ENCODE results near the gene FER1L5.
A peak's percentile ranks its signal among the peaks of the same experiment; 100 is the strongest.
"Not testable (repeated sequence)": the region's sequence is repeated elsewhere in the genome, so short reads cannot be mapped to it uniquely, and the experiment has no call there.

The FER1L5 gene

DNA sequence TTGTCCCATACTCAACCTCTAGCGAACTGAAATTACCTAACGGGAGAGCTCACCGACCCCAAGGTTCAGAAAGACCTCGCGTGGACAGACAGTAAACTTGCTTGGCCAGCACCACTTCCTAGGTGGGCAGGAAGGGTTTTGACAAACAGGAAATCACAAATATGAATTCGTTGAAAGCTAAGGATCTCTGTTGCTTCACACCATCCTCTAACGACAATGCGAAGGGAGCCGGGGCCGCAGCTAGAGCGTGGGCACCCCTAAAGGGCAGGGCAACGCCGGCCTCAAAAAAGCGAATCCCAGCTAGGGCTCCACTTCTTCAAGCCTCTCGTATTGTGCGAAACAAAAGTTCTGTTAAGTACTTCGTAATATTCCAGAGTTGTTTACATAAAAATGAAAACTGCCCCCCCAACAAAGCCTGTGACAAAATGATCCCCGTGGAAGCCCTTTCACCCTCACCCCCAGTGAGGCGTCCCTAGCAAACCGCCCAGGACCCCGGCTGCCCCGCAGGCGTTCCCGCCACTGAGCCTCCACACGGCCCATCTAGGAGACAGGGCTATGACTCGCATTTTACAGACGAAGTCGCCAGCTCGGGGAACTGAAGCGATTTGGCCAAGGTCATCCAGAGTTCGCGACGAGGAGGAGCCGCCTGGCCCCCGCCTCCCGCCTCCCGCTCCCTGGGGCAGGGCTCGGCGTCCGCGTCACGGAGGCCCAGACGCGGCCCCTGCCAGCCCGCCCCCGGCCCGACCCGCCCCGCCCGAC lies 5.0 kb upstream of the FER1L5 start:
- DNase-seq = peak; percentile 35

DNA sequence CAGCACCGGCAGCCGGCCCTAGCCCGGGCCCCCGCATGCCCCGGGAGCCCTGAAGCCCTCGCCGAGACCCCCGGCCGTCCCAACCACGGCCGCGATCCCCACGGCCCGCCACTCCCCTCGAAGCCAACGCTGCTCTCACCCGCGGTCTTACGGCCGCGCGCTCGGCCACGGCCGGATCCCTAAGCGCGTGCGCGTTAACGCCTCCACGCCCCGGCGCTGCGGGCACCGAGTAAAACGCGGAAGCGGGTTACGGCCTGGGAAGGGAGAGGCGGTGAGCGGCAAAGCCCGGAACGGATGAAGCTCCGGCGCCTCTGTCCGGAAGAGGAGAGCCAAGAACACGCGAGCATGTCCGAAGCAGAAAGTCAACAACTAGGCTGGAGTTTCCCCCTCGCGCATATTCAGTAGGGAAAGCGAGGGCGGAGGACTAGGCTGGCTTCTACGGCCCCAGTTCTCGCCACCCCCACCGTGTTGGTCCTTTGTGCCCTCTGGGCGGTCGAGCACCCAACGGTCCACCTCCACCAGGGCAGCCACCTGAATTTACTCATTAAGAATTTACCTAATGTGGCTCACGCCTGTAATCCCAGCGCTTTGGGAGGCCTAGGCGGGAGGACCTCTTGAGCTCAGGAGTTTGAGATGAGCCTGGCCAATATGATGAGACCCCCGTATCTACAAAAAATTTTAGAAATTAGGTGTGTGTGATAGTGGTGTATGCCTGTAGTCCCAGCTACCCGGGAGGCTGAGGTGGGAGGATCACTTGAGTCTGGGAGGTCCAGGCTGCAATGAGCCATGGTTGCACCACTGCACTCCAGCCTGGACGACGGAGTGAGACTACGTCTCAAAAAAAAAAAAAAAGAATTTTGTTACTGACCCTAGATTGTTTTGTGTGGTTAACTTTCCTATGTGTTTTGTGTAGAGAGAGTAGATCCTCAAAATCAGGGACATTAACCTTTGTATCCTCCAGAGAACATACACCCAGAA lies 4.1 kb upstream of the FER1L5 start, which contains the start of gene KANSL3:
TSS of gene KANSL3 (minus strand) at position 169 of the 978 bp plus-strand sequence. CDS start 1,177 bp downstream, outside the sequence.
- DNase-seq = peak; percentile 59

DNA sequence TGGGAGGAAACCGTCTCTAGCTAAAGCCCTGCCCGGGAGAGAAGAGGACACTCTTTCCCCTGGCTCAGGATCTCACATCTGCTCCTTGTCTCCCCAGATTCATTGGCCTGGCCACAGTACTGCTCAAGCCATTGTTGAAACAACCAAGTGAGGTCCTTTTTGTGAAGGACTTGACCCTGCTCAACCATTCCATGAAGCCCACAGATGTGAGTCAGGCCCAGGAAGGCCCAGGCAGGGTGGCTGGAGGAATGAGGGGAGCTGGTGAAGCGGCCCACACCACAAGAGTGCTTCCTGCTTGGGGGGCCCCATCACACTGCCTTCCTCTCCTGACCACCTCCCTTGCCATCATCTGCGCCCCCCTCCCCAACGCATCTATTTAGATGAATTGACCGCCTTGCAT lies 5.1 kb downstream of the FER1L5 start:
- DNase-seq = no peak

DNA sequence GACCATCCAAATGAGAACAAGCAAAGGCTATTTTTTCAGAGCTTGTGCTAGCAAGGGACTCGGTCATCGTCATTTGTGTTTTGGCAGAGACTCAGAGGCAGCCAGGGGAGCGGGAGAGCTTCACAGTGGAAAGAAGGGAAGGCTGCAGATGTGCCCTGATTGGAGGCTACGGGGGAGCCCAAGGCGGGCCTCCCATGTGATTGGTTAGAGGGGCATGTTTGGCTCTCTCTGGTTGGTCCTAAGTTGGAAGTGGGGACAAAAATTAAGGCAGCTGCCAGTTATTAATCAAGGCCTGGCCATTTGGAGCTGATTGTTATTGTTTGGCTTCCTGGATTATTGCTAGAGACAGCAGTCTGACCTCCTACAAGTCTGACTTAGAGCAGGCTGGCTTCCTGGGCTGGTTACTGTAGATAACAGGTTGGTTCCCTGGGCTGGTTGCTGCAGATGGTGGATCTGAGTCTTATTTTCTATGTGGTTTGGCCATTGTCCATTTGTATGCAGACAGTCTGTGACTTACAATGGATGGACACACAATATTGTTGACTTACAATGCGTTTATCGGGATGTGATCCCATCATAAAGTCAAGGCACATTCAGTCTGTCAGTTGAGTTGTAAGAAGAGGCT lies 5.9 kb downstream of the FER1L5 start:
- DNase-seq = no peak

DNA sequence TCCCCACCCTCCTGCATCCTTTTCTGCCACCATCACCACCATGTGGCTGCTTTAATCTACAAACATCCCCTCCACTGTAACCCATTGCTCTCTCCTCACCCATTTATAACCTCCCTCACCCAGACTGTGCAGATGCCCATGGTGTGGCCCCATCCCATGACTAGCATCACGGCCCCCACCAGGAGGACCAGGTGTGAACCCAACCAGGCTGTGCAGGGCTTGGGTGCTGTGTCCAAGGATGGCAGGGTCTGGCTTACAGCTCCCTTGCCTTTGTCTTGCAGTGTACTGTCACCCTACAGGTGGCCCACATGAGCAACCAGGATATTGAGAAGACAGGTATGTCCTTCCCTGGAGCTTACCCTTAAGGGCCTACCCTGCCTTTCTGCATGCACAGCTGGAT lies 6.8 kb downstream of the FER1L5 start:
- DNase-seq = no peak

DNA sequence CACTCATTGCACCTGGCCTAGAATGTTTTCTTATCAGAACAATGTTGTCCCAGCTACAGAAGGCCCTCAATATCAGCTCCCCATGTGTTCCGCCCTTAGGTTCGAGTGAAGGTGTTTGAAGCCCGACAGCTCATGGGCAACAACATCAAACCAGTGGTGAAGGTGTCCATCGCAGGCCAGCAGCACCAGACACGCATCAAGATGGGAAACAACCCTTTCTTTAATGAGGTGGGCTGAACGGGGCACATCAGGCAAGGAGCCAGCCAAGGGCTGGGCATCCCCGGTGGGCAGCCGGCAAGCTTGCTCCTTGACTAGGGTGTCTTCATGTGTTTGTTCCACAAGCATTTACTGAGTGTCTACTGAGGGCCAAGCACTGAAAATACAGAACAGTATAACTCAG lies 9.2 kb downstream of the FER1L5 start:
- no peak for DNase-seq

DNA sequence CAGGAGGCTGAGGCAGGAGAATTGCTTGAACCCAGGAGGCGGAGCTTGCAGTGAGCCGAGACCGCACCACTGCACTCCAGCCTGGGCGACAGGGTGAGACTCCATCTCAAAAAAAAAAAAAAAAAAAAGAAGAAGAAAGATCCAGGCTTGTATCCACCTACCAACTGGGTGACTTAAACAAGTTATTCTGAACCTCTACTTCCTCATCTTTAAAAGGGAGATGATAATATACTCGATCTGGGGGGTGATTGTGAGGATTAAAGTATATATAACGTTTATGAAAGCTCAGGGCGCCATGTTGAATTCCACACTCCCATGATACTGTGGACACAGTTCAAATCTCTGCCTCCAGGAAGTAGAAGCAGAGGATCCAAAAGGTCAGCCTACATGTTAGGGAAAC lies 12.2 kb downstream of the FER1L5 start:
- not testable (repeated sequence) for DNase-seq

DNA sequence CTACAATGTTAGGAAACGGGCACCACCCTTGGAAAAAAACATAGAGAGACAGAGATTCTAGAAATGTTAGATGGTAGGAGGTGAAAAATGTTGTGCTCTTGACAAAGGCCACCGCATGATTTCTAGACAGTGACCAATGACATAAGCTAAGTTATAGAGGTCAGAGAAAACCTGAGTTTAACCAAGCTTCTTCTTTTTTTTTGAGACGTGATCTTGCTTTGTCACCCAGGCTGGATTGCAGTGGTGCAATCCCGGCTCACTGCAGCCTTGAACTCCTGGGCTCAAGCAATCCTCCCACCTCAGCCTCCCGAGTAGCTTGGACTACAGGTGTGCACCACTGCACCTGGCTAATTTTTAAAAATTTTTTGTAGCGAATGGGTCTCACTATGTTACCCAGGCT lies 13.0 kb downstream of the FER1L5 start:
- DNase-seq = no peak

DNA sequence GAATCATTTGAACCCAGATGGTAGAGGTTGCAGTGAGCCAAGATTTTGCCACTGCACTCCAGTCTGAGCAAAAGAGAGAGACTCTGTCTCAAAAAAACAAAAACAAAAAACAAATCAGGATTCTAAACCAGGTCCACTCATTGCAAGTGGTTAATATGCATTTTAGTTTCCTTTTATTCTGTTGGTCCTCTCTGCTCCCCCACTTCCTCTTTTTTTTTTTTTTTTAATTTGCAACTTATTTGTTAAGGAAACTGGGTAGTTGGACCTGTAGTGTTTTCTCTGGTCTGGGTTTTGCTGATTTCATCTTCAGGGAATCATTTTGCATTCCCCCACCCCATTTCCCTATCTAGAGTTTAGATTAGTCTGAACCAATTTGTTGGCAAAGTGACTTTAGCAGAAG lies 14.0 kb downstream of the FER1L5 start:
- DNase-seq = no peak

DNA sequence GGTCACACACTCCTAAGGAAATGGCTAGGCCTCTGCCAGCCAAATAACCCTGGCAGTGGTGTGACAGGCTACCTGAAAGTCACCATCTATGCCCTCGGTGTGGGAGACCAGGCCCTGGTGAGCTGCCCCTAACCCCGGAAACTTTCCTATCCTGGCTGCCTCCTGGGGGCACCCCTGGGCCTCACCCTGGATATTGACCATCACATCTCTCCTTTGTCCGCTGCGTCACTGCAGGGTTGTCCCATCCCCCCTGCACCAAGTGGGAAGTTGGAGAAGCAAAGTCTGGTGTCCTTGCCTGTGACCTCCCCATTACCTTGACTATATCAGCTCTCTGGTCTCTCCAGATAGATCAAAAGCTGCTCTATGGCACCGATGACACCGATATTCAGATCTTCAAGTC lies 18.8 kb downstream of the FER1L5 start:
- DNase-seq = no peak

DNA sequence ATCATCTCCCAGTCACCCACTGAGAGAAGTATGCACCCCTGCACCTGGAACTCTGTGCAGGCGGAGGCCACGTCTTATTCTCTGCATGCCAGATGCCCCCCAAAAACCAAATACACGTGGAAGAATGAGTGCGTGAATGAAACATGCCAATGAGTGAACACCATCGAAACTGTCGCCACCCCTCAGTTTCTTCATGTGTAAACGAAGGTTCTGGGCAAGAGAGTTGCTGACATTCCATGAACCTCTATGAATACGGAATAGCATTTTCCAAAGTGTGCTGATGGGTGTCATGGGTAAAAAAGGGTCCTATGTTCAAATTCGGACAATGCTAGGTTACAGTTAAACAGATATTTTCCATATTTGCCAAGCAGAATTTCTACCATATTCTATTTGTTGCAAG lies 19.8 kb downstream of the FER1L5 start:
- DNase-seq = no peak

DNA sequence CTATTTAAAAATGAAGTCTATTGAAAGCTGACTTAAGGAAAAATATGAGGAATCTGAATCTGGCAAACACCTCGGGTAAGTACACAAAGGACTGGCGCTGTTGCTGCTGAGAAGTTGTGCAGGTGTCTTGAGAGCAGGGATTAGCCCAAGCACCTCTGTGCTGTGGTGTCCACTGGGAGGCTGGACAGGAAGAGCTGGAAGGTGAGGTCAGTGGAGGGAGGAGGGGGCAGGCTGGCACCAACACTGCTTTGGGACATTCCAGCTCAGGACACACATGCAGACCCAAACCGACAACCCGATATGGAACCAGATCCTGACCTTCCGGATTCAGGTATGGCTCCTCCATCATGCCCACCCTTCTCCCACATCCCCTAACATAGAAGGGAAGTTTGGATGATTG lies 20.6 kb downstream of the FER1L5 start:
- no peak for DNase-seq

DNA sequence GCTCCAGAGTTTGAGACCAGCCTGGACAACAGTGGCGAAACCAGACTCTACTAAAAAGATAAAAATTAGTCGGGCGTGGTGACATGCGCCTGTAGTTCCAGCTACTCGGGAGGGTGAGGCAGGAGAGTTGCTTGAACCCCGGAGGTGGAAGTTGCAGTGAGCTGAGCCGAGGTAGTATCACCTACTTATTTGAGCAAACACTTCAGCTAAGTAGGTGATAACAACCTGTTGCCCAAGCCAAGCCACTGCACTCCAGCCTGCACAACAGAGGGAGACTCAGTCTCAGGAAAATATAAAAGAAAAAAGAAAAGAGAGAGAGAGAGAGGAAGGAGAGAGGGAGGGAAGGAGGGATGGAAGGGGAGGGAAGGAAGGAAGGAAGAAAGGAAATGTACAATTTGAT lies 21.3 kb downstream of the FER1L5 start:
- no peak for DNase-seq

DNA sequence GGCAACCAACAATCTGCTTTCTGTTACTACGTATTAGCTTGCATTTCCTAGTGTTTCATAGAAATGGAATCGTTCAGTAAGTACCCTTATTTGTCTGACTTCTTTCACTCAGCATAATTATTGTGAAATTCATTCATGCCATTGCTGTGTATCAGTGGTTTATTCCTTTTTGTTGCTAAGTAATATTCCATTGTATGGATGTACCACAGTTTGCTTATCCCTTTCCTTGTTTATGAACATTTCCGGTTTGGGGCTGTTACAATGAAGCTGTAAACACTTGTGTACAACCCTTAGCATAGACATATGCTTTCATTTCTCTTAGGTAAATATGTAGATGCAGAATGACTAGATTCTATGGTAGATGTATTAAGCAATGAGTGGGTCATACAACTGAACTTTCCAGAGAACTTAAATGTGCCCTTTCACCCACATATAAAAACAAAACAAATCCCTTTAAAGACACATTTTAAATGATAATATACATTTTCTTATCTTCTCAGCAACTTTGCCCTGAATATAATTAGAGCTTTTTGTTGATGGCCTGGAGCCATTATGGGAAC lies 21.9 kb downstream of the FER1L5 start:
- DNase-seq = no peak

DNA sequence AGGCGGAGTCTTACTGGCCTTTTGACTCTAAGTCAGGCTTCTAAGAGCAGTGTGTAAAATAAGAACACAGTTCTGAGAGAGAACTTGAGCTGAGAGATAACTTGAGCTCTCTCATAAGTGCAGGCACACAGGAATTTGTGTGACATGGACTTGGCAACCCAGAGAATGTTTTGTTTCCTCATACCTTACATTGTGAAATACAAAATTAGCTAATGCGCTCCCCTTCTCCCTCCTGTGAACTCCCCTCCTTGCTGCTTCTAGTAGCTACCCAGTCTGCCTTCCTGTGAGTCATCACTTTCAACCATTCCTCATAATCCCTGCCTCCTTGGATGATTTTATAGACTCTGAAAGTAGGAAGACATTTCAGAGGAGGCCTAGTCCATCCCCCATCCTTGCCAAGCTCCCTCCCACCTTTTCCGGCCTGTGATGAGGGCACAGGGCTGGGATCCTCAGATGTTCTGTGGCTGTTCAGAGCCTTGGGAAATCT lies 22.6 kb downstream of the FER1L5 start:
- DNase-seq = no peak

DNA sequence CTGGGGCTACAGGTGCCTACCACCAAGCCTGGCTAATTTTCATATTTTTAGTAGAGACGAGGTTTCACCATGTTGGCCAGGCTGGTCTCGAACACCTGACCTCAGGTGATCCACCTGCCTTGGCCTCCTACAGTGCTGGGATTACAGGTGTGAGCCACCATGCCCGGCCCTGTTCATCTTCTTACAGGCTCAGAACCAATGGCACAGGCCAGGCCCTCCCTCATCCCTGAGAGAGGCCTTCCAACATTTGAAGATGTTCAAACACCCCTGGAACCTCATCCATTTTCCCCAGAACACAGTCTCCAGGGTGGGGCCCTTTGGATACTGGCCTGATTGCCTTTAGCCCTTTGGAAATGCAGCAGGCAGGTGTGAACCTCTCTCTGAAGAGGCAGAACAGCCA lies 23.2 kb downstream of the FER1L5 start:
- not testable (repeated sequence) for DNase-seq

DNA sequence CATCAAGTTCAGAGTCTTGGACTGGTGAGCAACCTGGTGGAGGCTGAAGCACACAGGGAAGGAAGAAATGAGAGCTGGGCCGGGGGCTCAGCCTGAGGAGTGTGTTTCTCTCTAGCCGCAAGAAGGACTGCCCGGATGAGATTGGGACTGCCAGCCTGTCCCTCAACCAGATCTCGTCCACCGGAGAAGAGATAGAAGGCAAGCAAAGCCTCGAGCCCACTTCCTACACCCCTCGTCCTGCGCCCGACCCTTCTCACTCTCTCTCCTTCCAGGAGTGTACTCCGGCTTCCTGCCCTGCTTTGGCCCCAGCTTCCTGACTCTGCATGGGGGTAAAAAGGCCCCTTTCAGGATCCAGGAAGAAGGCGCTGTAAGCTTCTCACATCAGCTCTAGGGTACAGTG lies 26.2 kb downstream of the FER1L5 start:
- DNase-seq = no peak

DNA sequence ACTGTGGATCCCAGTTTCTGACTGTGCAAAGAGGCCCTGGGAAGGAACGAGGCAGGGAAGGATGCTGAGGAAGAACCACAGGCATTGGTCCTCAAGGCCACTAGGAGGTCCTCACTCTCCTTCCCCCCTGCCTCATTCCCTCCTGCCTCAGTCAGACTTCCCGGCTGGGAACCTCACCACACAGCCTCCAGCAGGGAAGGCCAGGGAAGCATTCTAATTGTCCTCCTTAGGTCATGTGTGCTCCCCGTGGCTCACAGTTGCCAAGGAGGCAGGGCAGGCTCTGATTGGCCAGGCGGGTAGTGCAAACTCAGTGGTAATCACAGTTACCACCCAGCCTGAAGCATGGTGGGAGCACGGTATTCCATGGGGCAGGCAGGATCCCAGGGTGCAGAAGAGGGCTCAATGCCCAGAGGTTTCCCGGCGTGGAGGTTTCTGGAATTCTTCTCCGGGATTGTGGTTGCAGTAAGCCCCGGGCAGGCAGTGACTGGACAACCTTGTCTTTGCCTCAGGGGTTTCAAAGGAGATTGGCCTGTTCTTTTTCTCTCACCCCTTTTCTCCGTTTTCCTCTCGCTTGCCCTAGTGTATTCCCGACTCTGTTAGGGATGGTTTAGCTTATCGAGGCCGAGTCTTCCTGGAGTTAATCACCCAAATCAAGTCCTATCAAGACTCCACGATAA lies 27.1 kb downstream of the FER1L5 start:
- no peak for DNase-seq

DNA sequence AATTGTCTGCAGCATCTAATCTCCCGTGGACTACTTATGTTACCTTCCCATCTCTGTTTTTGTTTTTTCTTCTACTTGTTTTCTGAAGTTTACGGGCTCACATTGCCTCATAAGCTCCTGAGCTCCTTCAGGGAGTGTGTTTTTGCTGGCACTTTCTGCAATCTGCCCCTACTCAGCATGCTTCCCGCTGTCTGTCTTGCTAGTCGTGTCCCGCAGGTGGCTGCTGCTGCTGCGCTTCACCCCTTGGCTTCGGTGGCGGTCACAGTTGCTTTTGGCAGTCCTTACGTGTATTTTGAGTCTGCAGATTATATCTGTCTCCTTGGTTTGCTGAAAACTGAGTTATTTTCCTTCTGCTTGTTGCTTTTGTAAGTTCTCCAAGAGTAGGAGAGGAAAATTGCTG lies 37.3 kb downstream of the FER1L5 start:
- no peak for DNase-seq

DNA sequence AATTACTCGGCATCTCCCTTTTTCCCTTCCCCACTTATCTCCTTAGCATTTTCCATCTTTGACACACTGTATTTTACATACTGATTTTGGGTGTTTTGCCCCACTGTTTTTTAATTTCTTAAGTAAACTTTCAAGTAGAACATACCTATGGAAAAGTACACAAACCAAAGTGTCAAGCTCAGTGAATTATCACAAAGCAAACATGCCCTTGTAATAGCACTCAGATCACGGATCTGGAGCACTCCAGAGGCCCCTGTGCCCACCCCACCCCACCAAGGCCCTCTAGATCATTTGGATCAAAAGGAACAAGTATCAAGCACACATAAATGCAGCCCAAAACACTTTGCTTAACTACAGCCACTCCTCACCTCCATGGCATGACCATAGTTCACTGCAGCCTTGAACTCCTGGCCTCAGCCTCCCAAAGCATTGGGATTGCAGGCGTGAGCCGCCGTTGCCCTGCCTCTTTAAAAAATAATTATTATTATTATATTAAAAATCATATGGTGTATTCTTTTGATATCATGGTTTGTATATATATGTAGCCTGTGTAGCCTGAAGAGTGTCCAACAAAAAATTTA lies 38.1 kb downstream of the FER1L5 start:
- no peak for DNase-seq

DNA sequence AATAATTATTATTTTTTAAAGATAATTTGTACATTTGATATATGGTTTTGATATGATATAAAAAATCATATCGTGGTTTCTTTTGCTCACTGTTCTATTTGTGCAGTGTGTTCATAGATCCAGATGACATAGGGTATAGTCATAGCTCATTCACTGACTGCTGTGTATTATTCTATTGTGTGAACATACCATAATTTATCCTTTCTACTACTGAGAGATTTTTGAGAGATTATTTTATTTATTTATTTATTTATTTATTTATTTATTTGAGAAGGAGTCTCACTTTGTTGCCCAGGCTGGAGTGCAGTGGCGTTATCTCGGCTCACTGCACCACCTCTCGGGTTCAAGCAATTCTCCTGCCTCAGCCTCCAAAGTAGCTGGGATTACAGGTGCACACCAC lies 39.0 kb downstream of the FER1L5 start:
- no peak for DNase-seq

DNA sequence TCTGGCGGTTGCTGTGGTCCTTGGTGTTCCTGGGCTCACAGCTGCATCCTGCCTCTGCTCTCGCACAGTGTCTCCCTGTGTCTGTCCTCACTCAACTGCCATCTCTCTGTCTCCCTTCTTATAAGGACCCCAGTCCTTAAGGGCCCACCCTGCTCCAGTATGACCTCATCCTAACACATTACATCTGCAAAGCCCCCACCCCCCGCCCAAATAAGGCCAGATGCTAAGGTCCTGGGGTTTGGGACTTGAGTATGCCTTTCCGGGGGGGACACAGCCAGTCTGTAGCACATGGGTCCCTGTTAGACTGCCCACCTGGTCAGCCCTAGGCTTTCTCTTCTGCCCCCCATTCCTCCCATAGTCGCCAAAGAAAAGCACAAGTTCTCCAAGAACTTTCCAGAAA lies 40.7 kb downstream of the FER1L5 start:
- DNase-seq = no peak
